HG02840 (cell line): Measurements from ENCODE around the gene FGF6.

Source experiments
- ATAC-seq: cut with Tn5 transposase; IDR thresholded peaks from one replicate; pipeline ENCODE4 v1.9.1; 2021; ENCODE audit warnings: mild to moderate bottlenecking, moderate library complexity, moderate number of reproducible peaks; ENCODE audit not compliant: unreplicated experiment, low FRiP score

FGF6 gene

GRCh38 chr12:4448371-4448940 lies 2.8 kb upstream of the FGF6 start:
- no peak for ATAC-seq

- ATAC-seq = no peak
Observed at GRCh38 chr12:4447151-4447550, 1.5 kb upstream of the FGF6 start.

GRCh38 chr12:4446335-4446734 lies 720 bp upstream of the FGF6 start:
- ATAC-seq = no peak

- no peak for ATAC-seq
Observed at GRCh38 chr12:4444031-4444430, 1.6 kb downstream of the FGF6 start.

- ATAC-seq = no peak
Observed at GRCh38 chr12:4443616-4444015, 2.0 kb downstream of the FGF6 start.

- no peak for ATAC-seq
Observed at GRCh38 chr12:4441355-4442335, 4.0 kb downstream of the FGF6 start.

GRCh38 chr12:4440187-4440941 lies 5.3 kb downstream of the FGF6 start:
- no peak for ATAC-seq

GRCh38 chr12:4439736-4440135 lies 5.9 kb downstream of the FGF6 start:
- ATAC-seq = no peak

GRCh38 chr12:4438834-4439596 lies 6.6 kb downstream of the FGF6 start:
- no peak for ATAC-seq

- no peak for ATAC-seq
Observed at GRCh38 chr12:4435537-4435936, 10.1 kb downstream of the FGF6 start.

GRCh38 chr12:4434706-4435425 lies 10.7 kb downstream of the FGF6 start:
- no peak for ATAC-seq

GRCh38 chr12:4434301-4434700 lies 11.3 kb downstream of the FGF6 start:
- no peak for ATAC-seq

- no peak for ATAC-seq
Observed at GRCh38 chr12:4433745-4434058, 11.9 kb downstream of the FGF6 start.

- ATAC-seq = no peak
Observed at GRCh38 chr12:4432878-4433744, 12.5 kb downstream of the FGF6 start.

- ATAC-seq = no peak
Observed at GRCh38 chr12:4431866-4432265, 13.7 kb downstream of the FGF6 start.

GRCh38 chr12:4431436-4431835 lies 14.2 kb downstream of the FGF6 start:
- no peak for ATAC-seq

- no peak for ATAC-seq
Observed at GRCh38 chr12:4424422-4424821, 21.2 kb downstream of the FGF6 start.

- no peak for ATAC-seq
Observed at GRCh38 chr12:4423528-4424195, 22.0 kb downstream of the FGF6 start.

- ATAC-seq = no peak
Observed at GRCh38 chr12:4422985-4423384, 22.6 kb downstream of the FGF6 start.
